Astrocyte of the cerebellum (primary cell): ENCODE data around the gene TEAD2.
"Not testable (repeated sequence)": the region's sequence is repeated elsewhere in the genome, so short reads cannot be mapped to it uniquely, and the experiment has no call there.

Source experiments
- DNase-seq: peaks from one replicate; pipeline ENCODE4 v3.0.0-alpha.2; 2011; ENCODE audit warnings: low read depth
- H3K4me3 ChIP-seq: 2 replicates; pipeline ENCODE4 v1.5.1; 2011; ENCODE audit warnings: mild to moderate bottlenecking, low read depth, low read length, moderate library complexity
- CTCF ChIP-seq: IDR thresholded peaks from 2 replicates; pipeline ENCODE4 v1.5.1; 2012; ENCODE audit warnings: low read length, low read depth, moderate library complexity, mild to moderate bottlenecking; ENCODE audit errors: missing control alignments
- in situ Hi-C: cut with HindIII; loops from 2 replicates; pipeline ENCODE4 v1.10.0; 2017; ENCODE audit warnings: low sequenced_read_pairs

Gene TEAD2

GRCh38 chr19:49331616-49332055 is 30.6 kb downstream of the TEAD2 start:
- in situ Hi-C loops: no loop called here
- TF ChIP-seq CTCF: no peak
- no peak overlapping the region for H3K4me3 ChIP-seq
- peak; percentile 4 for DNase-seq

GRCh38 chr19:49331187-49331586 is 31.0 kb downstream of the TEAD2 start:
- in situ Hi-C loops, DNase-seq, H3K4me3 ChIP-seq: not testable (repeated sequence)

- in situ Hi-C loops: no loop called here
- no peak for TF ChIP-seq CTCF
Measured at GRCh38 chr19:49328741-49329140, 33.5 kb downstream of the TEAD2 start.

GRCh38 chr19:49327878-49328544 is 34.2 kb downstream of the TEAD2 start:
- DNase-seq: no peak
- peak; percentile 61 for TF ChIP-seq CTCF
- in situ Hi-C loops: no loop called here
- H3K4me3 ChIP-seq: no peak overlapping the region

More at GRCh38 chr19:49328741-49329140, 33.5 kb downstream of the TEAD2 start:
- no peak overlapping the region for H3K4me3 ChIP-seq
- DNase-seq: no peak

GRCh38 chr19:49326165-49326704 is 36.0 kb downstream of the TEAD2 start:
- in situ Hi-C loops: no loop called here
- DNase-seq: no peak
- TF ChIP-seq CTCF: no peak
- H3K4me3 ChIP-seq: no peak overlapping the region

- DNase-seq, in situ Hi-C loops, H3K4me3 ChIP-seq: not testable (repeated sequence)
Measured at GRCh38 chr19:49325756-49326155, 36.5 kb downstream of the TEAD2 start.

GRCh38 chr19:49324801-49325576 is 37.2 kb downstream of the TEAD2 start, which contains the start of gene SLC6A16:
Gene SLC6A16, minus strand, starts transcription at chr19:49325191. Its CDS starts 13,844 bp downstream, at chr19:49311347.
- no peak for DNase-seq
- no peak within 1 kb of the TSS for H3K4me3 ChIP-seq
- TF ChIP-seq CTCF: no peak
- in situ Hi-C loops: no loop called here
